HG03064 (cell line): Measurements from ENCODE around the gene MC2R.

Source experiments
- ATAC-seq: cut with Tn5 transposase; IDR thresholded peaks from one replicate; pipeline ENCODE4 v1.9.1; 2021; ENCODE audit warnings: low read depth; ENCODE audit not compliant: unreplicated experiment

MC2R gene

GRCh38 chr18:13915391-13915790 is at the start of gene MC2R:
Gene MC2R (minus strand): TSS chr18:13915536. CDS start chr18:13885518, 30,018 bp downstream.
- ATAC-seq = no peak

GRCh38 chr18:13945811-13946210 is 30.5 kb upstream of the MC2R start:
- no peak for ATAC-seq

- no peak for ATAC-seq
Observed at GRCh38 chr18:13943338-13943737, 28.0 kb upstream of the MC2R start.

- no peak for ATAC-seq
Observed at GRCh38 chr18:13940326-13940725, 25.0 kb upstream of the MC2R start.

GRCh38 chr18:13934676-13935075 is 19.3 kb upstream of the MC2R start:
- no peak for ATAC-seq

DNA sequence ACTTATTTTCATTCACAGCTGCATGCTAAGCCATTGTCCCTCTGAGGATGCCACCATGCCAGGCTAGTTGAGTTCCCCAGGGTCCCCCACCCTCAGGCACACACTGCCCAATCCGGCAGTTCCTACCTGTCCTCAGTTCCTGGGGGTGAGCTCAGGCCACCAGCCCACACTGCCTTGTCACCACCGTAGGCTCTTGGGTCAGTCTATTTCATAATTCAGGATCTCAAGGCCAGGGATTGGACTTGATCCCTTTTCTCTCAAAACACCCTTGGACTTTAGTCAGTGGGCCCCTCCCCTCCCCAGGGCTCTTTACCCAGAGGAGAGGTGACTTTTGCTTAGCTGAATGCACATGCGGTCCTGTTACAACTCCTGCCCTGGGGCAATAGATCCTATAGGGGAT is 18.7 kb upstream of the MC2R start:
- ATAC-seq = no peak

- ATAC-seq = no peak
Observed at GRCh38 chr18:13932285-13933025, 17.1 kb upstream of the MC2R start.

- ATAC-seq = no peak
Observed at GRCh38 chr18:13930964-13931363, 15.6 kb upstream of the MC2R start.

DNA sequence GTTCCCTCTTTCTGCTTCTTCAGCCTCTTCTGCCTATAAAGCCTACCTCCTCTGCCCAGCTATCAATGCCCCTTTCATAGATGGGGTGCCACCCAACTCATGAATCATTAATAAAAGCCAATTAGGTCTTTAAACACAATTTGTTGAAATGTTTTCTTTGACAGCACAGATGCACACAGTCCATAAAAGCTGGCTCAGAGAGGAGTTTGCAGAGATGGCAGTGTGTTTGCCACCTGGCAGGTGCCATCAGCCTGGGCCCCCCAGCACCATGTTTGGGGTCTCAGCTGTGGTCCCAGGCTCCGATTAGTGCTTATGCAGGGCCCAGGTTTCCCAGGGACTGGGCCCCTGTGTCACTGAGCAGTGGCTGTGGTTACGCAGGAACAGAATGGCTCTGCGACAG is 7.9 kb upstream of the MC2R start:
- no peak for ATAC-seq

GRCh38 chr18:13918898-13919297 is 3.6 kb upstream of the MC2R start:
- ATAC-seq = no peak

- ATAC-seq = no peak
Observed at GRCh38 chr18:13917401-13917800, 2.1 kb upstream of the MC2R start.

DNA sequence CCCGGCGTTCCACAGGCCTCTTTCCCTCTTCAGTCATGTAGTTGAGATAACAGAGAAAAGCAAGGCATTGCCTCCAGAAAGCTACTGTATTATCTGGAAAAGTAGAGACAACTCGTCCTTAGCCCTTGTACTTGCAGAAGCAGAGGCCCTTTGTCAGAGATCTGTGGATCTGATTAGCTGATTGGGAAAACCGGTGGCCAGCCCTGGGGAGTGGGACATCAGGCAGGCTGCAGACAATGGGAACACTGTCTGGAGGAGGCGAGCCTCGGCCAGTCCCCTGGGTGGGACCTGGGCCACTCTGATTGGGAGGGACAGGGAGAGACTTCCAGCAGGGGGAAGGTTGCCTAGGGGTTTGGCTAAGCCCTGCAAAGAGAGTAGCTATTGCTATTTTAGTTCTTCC is 1.2 kb upstream of the MC2R start:
- no peak for ATAC-seq

- no peak for ATAC-seq
Observed at GRCh38 chr18:13915995-13916431, 677 bp upstream of the MC2R start.

DNA sequence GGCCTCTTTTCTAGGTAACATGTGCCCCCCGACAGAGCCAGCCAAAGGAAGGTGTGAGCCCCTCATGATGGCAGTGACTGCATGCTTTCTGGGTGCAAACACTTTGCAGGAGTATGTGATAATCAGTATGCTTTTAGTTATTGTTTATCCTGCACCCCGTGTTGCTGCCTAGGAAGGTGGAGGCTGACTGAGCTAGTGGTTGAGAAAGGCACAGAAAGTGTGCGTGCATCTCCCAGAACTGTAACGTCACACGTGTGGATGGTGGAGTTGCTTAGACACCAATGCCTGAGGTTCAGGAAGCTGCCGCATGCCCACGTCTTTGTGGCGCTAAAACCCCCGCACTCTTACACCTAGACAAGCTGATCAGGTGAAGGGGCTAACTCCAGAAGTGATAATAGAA is 580 bp downstream of the MC2R start:
- no peak for ATAC-seq

- ATAC-seq = no peak
Observed at GRCh38 chr18:13914170-13914569, 1.2 kb downstream of the MC2R start.

- no peak for ATAC-seq
Observed at GRCh38 chr18:13913205-13913604, 2.1 kb downstream of the MC2R start.

DNA sequence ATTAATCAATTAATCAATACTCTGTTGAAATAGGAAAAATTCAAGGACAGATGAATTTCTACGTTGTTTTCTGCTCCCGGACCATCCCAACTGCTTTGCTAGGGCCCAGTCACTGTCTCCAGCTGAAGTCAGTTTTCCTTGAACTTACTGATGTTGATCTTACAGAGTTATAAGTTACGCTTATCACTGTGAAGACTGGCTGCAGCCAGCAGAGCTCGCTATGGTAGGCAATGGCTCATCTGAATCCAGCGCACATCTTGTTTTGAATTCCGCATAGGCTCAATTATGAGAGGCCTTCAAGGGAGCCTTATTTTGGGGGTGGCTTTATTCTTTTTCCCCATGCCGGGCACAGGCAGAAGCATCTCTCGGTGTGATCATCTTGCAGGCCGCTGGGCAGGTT is 2.7 kb downstream of the MC2R start:
- no peak for ATAC-seq

DNA sequence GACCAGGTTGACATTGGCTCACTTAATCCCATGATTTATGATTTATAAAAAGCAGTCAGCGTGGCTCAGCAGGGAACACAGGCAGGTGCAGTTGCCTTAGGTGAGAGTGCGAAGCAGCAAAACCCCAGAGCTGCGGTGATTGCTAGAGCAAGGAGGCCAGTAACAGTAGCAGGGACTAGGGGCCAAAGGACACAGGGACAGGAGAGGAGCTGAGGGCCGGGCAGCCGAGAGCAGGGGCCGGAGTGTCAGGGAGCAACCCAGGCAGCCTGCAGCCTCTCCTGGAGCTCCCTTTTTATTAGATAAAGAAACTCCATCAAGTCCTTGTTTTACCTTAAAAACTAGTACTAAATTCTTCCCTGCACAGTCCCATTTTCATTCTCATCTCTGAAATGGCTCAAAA is 4.3 kb downstream of the MC2R start:
- no peak for ATAC-seq

GRCh38 chr18:13910501-13910900 is 4.8 kb downstream of the MC2R start:
- ATAC-seq = no peak

DNA sequence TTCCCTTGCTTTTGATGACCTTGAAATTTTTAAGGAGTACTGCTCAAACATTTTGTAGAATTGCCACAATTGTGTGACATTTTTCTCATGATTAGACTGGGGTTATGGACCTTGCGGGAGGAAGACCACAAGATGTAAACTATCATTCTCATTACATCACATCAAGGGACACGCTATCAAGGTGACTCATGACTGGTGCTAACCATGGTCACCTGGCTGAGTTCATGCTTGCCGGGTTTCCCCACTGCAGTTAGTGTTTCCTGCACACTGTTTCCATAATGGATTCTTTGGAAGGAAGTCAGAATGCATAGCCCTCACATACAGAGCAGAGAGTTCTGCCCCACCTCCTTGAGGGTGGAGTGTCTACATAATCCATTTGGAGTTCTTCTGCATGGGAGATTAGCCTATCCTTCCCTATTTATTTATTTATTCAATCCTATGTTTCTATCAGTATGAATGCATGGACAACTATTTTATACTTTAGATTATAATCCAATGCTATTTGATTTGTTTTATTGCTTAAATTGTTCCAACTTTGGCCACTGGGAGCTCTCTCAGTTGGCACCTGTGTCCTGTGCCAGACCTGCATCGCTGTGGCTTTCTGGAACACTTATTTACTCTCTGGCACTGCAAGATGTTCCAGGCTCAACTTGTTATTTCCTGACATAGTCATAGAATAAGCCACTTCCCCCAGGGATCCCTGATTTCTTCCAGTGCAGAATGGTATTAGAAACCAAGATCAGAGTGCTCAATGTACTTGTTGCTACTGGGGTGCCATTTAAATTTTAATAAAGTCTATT is 6.0 kb downstream of the MC2R start:
- ATAC-seq = no peak

DNA sequence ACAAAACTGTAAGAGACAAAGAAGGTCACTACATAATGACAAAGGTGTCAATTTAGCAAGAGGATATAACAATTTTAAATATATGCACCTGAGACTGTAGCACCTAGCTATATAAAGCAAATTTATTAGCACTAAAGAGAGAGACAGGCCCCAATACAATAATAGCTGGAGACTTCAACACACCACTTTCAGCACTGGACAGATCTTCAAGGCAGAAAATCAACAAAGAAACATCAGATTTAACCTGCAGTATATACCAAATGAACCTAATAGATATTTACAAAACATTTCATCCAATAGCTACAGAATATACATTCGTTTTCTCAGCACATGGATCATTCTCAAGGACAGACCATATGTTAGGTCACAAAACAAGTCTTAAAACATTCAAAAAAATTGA is 14.7 kb downstream of the MC2R start:
- ATAC-seq = no peak

GRCh38 chr18:13895505-13896033 is 19.8 kb downstream of the MC2R start:
- no peak for ATAC-seq
